SK-N-MC (cell line): ENCODE data around the gene SLC9B2.

Experiments used
- EZH2 ChIP-seq: fragments of 200-600 bp; sonication (generic); IDR thresholded peaks from one replicate; pipeline ENCODE4 v1.6.1; 2017; ENCODE audit warnings: antibody characterized with exemption
- FOXP2 ChIP-seq: optimal IDR thresholded peaks from 2 replicates; pipeline ENCODE3; 2011; ENCODE audit warnings: mild to moderate bottlenecking, moderate library complexity; ENCODE audit not compliant: insufficient read depth; ENCODE audit errors: extremely low read length, control extremely low read depth
- POLR2AphosphoS5 ChIP-seq: IDR thresholded peaks from 2 replicates; pipeline ENCODE4 v1.6.1; 2012; ENCODE audit warnings: mild to moderate bottlenecking, low read depth, low read length, borderline replicate concordance

- TF ChIP-seq EZH2 (no peak), POLR2AphosphoS5 (no peak), FOXP2 (no peak)
Observed at GRCh38 chr4:103060453-103061148, 16.0 kb downstream of the SLC9B2 start.
